Frontal cortex (tissue), 4 donors: ENCODE data around the gene SMIM24. TPM values are rescaled to one million over a fixed set of nuclear protein-coding genes. Genes with fewer than 3 reads are reported as not detected.
"Not testable (repeated sequence)": the region's sequence is repeated elsewhere in the genome, so short reads cannot be mapped to it uniquely, and the experiment has no call there.

Source experiments
- DNase-seq, 2 donors: peaks; one replicate each; pipeline ENCODE4 v3.0.0; 2012; ENCODE audit warnings: low spot score in 2 of 2
- FAIRE-seq: peaks from 2 replicates; lab custom pipeline; 2012; peaks lifted over from hg19 to GRCh38; lab: Jason Lieb, UNC
- total RNA-seq: library from RNA; depleted of rRNA; stranded (reverse); fragments of >200 nt; gene quantifications from one replicate; pipeline ENCODE4 v1.2.3, GENCODE V29; 2014
- donor health status: control.
- donor health status: control.
- donor health status: control.

SMIM24 gene
- total RNA-seq, 1 donor from 2014 or later: not detected

GRCh38 chr19:3459089-3459881 lies 21.0 kb downstream of the SMIM24 start:
- peak; percentile 77 to 86 for DNase-seq
- FAIRE-seq: no peak

- DNase-seq (peak in 1 of 2 donors; percentile 54), FAIRE-seq (no peak)
Observed at GRCh38 chr19:3458229-3459088, 21.9 kb downstream of the SMIM24 start.

DNA sequence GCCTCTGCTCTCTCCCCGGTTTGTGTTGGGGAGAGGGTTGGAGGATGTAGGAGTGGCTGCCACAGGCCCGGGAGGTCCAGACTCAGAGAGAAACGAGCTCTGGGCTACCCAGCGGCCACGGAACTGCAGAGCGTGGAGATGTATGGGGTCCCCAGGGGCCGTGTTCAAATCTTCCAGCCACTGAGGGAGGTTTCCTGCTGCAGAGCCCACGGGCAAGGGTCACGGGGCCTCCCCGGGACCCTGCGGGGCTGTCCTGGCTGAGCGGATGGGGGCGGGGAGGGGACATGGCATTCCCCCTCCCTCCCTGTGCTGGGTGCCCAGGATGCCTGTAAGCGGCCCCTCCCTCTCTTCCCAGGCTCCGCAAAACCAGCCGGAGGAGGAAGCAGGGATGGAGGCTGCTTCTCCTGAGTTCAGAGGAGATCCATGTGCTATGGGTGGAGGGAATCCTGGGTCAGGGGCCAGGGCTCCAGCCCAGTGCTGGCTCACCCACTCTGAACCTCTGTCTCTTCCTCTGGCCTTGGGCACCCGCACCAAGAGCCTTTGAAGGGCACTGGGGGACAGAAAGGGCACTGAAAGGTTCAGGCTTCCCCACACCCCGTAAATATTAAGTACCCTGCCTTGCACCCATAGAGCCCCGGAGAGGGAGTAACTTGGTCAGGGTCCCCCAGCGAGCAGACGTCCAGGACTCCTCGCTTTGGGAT lies 22.6 kb downstream of the SMIM24 start:
- FAIRE-seq (no peak), DNase-seq (no peak)

- FAIRE-seq (no peak), DNase-seq (no peak)
Observed at GRCh38 chr19:3456925-3457527, 23.3 kb downstream of the SMIM24 start.

DNA sequence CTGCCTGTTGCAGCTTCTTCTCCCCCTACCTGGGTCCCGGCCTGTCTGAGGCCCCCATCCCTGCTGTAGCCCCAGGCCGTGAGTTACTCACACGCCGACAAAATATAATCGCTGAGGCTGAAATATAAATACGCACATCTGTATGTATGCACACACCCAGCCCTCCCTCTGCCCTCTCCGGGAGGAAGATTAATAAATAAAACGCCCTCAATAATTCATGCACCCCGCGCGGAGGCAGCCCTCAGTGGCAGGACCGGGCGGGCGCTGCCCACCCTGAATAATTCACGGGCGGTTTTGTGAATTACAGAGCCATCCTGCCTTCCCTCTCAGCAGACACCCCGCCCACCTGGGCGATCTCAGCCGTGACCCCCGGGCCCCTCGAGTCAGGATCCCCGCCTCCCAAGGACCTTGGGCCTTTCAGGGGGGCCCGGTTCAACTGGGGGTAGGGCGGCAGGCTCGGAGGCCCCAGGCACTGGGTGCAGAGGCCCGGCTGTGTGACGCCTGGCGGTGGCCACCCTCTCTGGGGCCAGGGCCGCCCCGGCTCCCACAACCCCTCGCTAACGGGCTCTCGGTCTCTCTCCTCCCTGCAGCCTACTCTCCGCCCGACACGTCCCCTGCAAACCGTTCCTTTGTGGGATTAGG lies 24.2 kb downstream of the SMIM24 start:
- no peak for DNase-seq
- FAIRE-seq: no peak

GRCh38 chr19:3455393-3455955 lies 24.9 kb downstream of the SMIM24 start:
- FAIRE-seq (no peak), DNase-seq (no peak)

DNA sequence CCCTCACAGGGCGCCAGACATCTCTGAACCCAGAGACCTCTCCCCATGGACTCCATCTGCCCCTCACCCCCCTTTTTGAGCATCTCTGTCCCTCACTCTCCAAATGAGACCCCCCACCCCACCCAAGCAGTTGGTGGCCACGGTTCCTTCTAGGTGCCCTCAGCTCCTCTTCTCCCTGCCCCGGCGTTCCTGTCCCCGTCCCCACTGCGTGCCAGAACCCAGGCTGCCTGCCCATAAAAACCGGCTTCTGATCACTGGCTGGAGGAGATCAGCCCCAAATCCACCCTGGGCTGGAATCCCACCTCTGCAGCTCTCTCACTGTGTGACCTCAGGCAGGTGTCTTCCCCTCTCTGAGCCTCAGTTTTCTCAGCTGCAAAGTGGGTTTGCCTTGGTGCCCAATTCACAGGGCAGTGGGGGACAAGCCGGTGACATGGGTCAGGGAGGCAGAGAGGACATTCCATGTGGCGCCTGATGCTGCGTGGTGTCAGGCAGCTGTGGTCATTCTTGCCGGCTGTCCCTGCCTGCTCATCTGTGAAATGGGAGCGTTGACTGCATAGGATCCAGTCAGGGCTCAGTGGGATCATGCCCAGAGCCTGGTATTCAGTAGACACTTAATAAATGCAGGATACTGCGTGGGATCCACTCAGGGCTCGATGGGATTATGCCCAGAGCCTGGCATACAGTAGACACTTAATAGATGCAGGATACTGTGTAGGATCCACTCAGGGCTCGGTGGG lies 25.5 kb downstream of the SMIM24 start:
- FAIRE-seq: no peak
- DNase-seq: no peak

- no peak for FAIRE-seq
- DNase-seq: no peak
Observed at GRCh38 chr19:3453840-3454239, 26.5 kb downstream of the SMIM24 start.

DNA sequence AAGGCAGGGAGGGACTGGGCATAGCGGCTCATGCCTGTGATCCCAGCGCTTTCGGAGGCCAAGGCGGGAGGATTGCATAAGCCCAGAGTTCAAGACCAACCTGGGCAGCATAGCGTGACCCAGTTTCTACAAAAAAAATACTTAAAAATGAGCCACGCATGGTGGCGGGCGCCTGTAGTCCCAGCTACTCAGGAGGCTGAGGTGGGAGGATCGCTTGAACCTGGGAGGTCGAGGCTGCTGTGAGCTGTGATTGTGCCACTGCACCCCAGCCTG lies 27.4 kb downstream of the SMIM24 start:
- not testable (repeated sequence) for FAIRE-seq, DNase-seq

- no peak for FAIRE-seq
- DNase-seq: no peak
Observed at GRCh38 chr19:3452171-3452941, 28.0 kb downstream of the SMIM24 start.

- DNase-seq (no peak), FAIRE-seq (no peak)
Observed at GRCh38 chr19:3451451-3451866, 28.9 kb downstream of the SMIM24 start.

GRCh38 chr19:3450796-3451411 lies 29.4 kb downstream of the SMIM24 start:
- FAIRE-seq: no peak

GRCh38 chr19:3448616-3449334 lies 31.6 kb downstream of the SMIM24 start:
- DNase-seq: no peak
- no peak for FAIRE-seq

More at GRCh38 chr19:3450796-3451411, 29.4 kb downstream of the SMIM24 start:
- peak in 1 of 2 donors; percentile 55 for DNase-seq

DNA sequence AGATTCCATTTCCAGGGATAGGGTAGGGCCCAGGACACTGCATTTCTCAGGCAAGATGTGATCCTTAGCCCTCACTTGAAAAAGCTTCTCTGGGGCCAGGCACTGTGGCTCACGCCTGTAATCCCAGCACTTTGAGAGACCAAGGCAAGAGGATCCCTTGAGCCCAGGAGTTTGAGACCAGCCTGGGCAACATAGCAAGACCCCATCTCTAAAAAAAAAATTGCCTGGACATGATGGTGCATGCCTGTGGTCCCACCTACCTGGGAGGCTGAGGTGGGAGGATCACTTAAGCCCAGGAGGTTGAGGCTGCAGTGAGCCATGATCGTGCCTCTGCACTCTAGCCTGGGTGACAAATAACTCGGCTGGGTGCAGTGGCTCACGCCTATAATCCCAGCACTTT lies 33.7 kb downstream of the SMIM24 start:
- not testable (repeated sequence) for FAIRE-seq, DNase-seq

DNA sequence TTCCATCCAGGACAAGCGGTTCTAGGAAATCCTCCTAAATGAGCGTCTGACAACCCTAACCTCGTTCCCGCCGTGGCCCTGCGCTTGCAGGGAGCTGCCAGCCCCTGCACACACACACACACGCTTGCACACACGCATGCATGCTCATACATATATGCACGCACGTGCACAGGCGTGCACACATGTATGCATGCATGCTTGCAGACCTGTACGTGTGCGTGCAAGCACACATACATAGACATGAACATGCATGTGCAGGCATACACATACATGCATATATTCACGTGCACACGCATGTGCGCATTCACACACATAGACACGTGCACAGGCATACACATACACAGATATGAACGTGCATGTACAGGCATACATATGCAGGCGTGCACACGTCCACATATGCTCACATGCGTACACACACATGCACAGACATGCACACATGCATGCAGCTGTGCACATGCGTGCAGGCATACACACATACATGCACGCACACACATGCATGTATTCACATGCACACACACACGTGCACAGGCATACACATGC lies 35.6 kb downstream of the SMIM24 start:
- FAIRE-seq (no peak), DNase-seq (no peak)

DNA sequence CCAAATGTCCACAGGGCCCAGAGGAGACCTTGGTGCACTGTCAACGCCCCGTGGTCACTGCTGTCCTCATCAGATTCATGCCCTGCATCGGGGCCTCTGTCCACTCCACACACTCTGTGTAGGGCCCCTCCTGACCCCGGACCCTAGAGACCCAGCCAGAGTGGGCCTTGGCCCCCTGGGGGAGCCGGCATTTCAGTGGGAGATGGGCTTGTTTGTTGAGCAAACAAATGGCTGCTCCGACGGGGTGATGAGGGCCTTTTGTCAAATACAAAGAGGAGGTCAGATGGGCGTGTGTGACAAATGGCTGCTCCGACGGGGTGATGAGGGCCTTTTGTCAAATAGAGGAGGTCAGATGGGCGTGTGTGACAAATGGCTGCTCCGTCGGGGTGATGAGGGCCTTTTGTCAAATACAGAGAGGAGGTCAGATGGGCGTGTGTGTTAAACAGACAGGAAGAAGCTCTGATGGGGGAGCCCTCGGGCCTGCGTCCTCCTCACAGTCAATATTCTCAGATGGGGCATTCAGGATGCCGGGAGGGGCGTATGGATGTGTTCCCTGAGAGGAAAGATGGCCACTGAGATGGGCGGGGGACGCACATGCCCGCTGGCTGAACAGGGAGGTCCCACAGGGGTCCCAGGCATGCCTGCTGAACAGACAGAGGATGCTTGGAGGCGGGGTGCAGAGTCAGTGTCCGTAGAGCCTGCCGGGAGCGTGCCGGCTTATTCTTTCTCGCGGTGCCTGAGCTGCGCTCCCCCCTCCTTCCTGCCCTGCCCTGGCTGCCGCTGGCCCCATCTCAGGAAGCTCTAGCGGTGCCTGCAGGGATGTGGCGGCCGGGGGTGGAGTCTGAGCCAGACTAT lies 36.3 kb downstream of the SMIM24 start:
- DNase-seq (peak in 1 of 2 donors; percentile 56), FAIRE-seq (no peak)
